ENCODE data around the gene TOP2A.

- no peak for TF ChIP-seq POLR2A (IDR thresholded peaks at IDR 0.05; ENCODE audit: low read depth, low read length)
- no peak for TF ChIP-seq POLR2AphosphoS5 (IDR thresholded peaks at IDR 0.05; ENCODE audit: low read depth, low read length)
- no peak for TF ChIP-seq TAF1 (IDR thresholded peaks at IDR 0.05; ENCODE audit: borderline replicate concordance, low read depth, low read length)
Measured at GRCh38 chr17:40443988-40444899, 26.5 kb upstream of the TOP2A start.

Measured in GM12892 (cell line).